ENCODE measurements around the gene PIM1. TPM values are rescaled to one million over a fixed set of nuclear protein-coding genes. Genes with fewer than 3 reads are reported as not detected.

Gene PIM1
- total RNA-seq, 2 experiments from 2014 or later, result 137 to 163 TPM

DNA sequence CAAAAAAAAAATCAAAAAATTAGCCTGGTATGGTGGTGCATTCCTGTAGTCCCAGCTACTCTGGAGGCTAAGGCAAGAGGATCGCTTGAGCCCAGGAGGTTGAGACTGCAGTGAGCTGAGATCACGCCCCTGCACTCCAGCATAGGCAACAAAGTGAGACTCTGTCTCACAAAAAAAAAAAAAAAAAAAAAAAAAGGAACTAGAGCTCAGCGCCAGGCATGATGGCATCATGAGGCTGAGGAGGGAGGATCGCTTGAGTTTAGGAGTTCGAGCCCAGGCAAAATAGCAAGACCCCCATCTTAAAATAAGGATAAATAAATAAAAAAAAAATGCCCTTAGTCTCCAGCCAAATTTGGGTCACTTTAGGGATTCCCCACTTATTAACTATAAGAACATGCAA is 40.4 kb upstream of the PIM1 start:
- POLR2A ChIA-PET, result interaction anchor here (0.6 kb wide), 1 partner anchor 94 kb away, joined by 3 read pairs; no protein-coding TSS in a partner anchor
- no peaks in the 10 kb centered on the region for H3K9me3 Mint-ChIP-seq (ENCODE audit: low read depth)
- H3K27me3 Mint-ChIP-seq, result peaks cover 2% of the 10 kb centered on the region
- no peaks in the 10 kb centered on the region for H3K36me3 Mint-ChIP-seq (ENCODE audit: low read depth)
- DNase-seq, result no peak
- intact Hi-C loops (cut with DNase I, micrococcal nuclease), result no loop called here
- CTCF ChIA-PET, result interaction anchor here (0.6 to 1.8 kb wide), 6 partner anchors 11 to 100 kb away, joined by 3 to 5 read pairs (median 4); no protein-coding TSS in a partner anchor
- no peak for ATAC-seq
- no peak overlapping the region for H3K4me3 Mint-ChIP-seq
- H3K27ac Mint-ChIP-seq, result no peak overlapping the region
- peaks cover 3% of the 10 kb centered on the region for H3K4me1 Mint-ChIP-seq

DNA sequence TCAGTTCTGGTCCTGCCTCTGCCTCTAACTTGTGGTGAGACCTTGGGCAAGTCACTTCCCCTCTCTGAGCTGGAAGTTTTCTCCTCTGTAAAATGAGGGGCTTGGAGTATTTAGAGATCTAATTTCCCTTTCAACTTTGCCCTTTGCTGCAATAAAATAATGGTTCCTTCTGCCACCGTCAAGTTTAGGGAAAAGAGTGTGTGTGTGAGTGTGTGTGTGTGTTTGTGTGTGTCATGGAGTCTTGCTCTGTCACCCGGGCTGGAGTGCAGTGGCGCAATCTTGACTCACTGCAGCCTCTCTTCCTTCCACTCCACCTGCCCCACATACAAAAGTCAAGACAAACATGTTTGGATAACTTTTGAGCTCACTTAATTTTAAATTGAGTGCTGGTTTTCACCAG is 39.2 kb upstream of the PIM1 start:
- POLR2A ChIA-PET, result no interaction called here
- no peak overlapping the region for H3K4me3 Mint-ChIP-seq

DNA sequence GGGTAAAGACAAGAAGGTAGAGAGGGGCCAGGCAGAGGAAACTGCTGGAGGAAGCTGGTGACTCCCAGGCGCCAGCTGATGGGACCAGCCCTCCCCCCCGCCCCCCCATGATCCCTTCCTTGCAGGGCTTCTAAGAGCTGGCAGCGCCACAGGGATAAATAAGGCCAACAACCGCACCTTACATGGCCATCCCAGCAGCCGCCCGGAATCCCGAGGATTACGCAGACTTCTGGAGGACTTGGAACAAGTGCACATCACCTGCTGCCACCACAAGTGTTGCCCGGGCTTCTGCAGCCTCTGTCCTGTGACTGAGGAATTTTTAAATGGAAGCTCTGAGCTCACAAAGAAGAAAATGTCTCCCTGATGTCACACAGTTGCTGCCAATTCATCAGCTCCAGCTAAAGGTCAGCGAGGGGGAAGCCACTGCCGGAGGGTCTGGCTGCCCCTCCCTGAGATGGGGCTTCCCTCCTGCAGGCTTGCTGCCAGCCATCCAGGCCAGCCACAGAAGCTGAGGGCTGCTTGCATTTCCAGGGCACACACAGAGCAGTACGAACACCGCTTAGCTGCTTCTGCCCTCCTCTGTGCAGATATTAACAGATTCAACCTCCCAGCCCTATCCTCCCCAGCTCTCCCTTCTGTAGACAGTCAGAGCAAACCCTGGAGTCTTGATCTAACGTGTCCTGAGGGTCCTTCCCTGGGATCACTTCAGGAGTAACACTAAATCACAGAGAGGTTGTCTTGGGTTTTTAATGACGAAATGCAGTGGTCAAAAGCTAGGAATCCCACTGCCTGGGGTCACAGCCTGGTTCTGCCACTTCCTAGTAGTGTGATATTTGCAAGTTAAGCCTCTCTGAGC is 38.6 kb upstream of the PIM1 start:
- DNase-seq (no peak), ATAC-seq (no peak)
- CTCF ChIA-PET, result interaction anchor here (0.7 to 1.6 kb wide), 6 partner anchors 42 to 366 kb away, joined by 3 to 5 read pairs (median 4); no protein-coding TSS in a partner anchor
- intact Hi-C loops (cut with DNase I, micrococcal nuclease), result no loop called here
- POLR2A ChIA-PET, result no interaction called here
- no peak overlapping the region for H3K27ac Mint-ChIP-seq
- no peaks in the 10 kb centered on the region for H3K9me3 Mint-ChIP-seq (ENCODE audit: low read depth)
- peaks cover 11% of the 10 kb centered on the region for H3K4me1 Mint-ChIP-seq
- no peaks in the 10 kb centered on the region for H3K36me3 Mint-ChIP-seq (ENCODE audit: low read depth)
- H3K4me3 Mint-ChIP-seq, result no peak overlapping the region
- peaks cover under 1% of the 10 kb centered on the region for H3K27me3 Mint-ChIP-seq

More for the DNA sequence above, 39.2 kb upstream of the PIM1 start:
- ATAC-seq (no peak), DNase-seq (peak; percentile 15)
- CTCF ChIA-PET, result interaction anchor here (0.8 to 1.6 kb wide), 5 partner anchors 42 to 113 kb away, joined by 3 to 4 read pairs (median 4); no protein-coding TSS in a partner anchor
- intact Hi-C loops (cut with DNase I, micrococcal nuclease), result no loop called here
- H3K27ac Mint-ChIP-seq, result no peak overlapping the region
- H3K36me3 Mint-ChIP-seq (ENCODE audit: low read depth), result no peaks in the 10 kb centered on the region
- H3K4me1 Mint-ChIP-seq, result peaks cover 8% of the 10 kb centered on the region
- no peaks in the 10 kb centered on the region for H3K9me3 Mint-ChIP-seq (ENCODE audit: low read depth)
- H3K27me3 Mint-ChIP-seq, result peaks cover 2% of the 10 kb centered on the region

DNA sequence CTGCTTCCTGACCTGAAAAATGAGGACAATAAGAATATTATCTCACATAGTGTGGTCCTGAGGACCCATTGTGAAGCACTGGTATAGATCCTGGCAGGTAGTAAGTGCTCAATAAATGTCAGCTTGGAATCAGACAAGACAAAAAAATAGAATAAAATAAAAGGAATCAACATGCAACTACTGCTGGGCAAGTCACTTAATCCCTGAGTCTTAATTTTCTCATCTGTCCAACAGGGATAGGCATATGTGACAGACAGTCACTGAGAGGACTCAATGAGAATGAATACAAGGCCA is 38.0 kb upstream of the PIM1 start:
- no peak for ATAC-seq
- Mint-ChIP-seq H3K27me3 (no peaks in the 10 kb centered on the region), H3K4me3 (no peak overlapping the region), H3K36me3 (ENCODE audit: low read depth) (no peaks in the 10 kb centered on the region), H3K27ac (no peak overlapping the region), H3K4me1 (peaks cover 15% of the 10 kb centered on the region), H3K9me3 (ENCODE audit: low read depth) (no peaks in the 10 kb centered on the region)
- CTCF ChIA-PET, result interaction anchor here (0.8 to 0.9 kb wide), 2 partner anchors 81 to 366 kb away, joined by 3 to 5 read pairs; no protein-coding TSS in a partner anchor
- POLR2A ChIA-PET, result no interaction called here
- no peak for DNase-seq
- intact Hi-C loops (cut with DNase I, micrococcal nuclease), result no loop called here

DNA sequence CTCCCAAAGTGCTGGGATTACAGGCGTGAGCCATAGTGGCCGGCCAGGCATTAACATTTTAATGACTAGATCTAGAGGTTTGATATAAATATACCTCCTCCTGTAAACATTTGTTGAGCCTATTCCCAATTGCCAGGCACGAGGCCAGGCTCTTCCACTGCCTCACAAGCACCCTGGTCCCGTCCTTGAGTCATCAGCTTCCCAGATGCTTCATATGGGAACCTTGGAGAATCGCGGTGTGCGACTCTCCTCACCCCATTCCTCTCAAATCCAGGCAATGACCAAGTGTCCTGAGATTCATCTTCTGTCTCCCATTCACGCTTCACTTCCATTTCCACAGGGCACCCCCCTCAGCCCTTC is 35.9 kb upstream of the PIM1 start:
- ChIA-PET POLR2A (no interaction called here), CTCF (interaction anchor here (0.6 kb wide), 4 partner anchors 13 to 187 kb away, joined by 3 to 5 read pairs (median 3); no protein-coding TSS in a partner anchor)
- Mint-ChIP-seq H3K27me3 (no peaks in the 10 kb centered on the region), H3K4me3 (no peak overlapping the region), H3K4me1 (peaks cover 33% of the 10 kb centered on the region), H3K27ac (peak overlapping the region; percentile 56), H3K36me3 (ENCODE audit: low read depth) (no peaks in the 10 kb centered on the region), H3K9me3 (ENCODE audit: low read depth) (no peaks in the 10 kb centered on the region)
- DNase-seq (no peak), ATAC-seq (no peak)
- intact Hi-C loops (cut with DNase I, micrococcal nuclease), result no loop called here

DNA sequence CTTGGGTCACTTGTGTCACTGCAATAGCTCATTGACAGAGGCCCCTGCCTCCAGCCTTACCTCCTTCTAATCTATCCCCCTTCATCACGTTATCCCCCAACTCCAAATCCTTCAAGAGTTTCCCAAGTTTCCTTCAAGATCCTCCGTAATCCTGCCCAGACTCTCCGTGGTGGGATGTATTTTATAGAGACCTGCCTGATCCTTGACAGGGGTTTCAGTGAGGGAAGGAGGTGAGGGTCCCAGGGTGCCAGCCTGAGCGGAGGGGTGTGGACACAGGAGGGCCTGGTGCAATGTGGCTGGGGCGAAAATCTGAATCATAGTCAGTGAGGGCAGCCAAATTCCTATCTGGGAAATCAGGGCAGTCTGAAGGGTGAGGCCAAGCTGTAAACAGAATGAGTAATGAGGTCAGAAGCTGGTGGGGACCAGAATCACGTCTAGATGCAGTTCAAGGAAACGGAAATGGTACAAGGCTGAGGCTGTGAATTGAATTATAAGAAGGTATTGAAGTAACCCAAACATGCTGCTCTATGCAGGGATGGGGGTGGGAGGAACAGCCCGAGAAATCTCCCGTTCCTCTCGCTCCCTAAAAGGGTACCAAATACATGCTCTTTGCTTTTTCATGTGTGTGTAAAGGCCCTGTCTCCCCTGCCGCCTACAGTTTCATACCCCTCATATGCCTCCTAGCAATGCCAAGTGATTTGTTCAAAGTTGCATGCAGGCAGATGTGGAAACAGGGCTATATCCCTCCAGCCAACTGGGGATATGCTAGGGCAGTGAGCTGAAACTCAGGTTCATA is 35.4 kb upstream of the PIM1 start:
- ChIA-PET CTCF (interaction anchor here (0.6 kb wide), 3 partner anchors 13 to 105 kb away, joined by 3 to 5 read pairs (median 3); no protein-coding TSS in a partner anchor), POLR2A (interaction anchor here (0.6 kb wide), 1 partner anchor 9 kb away, joined by 3 read pairs; no protein-coding TSS in a partner anchor)
- intact Hi-C loops (cut with DNase I, micrococcal nuclease), result no loop called here
- no peaks in the 10 kb centered on the region for H3K36me3 Mint-ChIP-seq (ENCODE audit: low read depth)
- H3K4me1 Mint-ChIP-seq, result peaks cover 33% of the 10 kb centered on the region
- H3K9me3 Mint-ChIP-seq (ENCODE audit: low read depth), result no peaks in the 10 kb centered on the region
- peak; percentile 36 for ATAC-seq
- H3K27ac Mint-ChIP-seq, result peak overlapping the region; percentile 56
- H3K4me3 Mint-ChIP-seq, result no peak overlapping the region
- DNase-seq, result peak; percentile 18
- H3K27me3 Mint-ChIP-seq, result no peaks in the 10 kb centered on the region

DNA sequence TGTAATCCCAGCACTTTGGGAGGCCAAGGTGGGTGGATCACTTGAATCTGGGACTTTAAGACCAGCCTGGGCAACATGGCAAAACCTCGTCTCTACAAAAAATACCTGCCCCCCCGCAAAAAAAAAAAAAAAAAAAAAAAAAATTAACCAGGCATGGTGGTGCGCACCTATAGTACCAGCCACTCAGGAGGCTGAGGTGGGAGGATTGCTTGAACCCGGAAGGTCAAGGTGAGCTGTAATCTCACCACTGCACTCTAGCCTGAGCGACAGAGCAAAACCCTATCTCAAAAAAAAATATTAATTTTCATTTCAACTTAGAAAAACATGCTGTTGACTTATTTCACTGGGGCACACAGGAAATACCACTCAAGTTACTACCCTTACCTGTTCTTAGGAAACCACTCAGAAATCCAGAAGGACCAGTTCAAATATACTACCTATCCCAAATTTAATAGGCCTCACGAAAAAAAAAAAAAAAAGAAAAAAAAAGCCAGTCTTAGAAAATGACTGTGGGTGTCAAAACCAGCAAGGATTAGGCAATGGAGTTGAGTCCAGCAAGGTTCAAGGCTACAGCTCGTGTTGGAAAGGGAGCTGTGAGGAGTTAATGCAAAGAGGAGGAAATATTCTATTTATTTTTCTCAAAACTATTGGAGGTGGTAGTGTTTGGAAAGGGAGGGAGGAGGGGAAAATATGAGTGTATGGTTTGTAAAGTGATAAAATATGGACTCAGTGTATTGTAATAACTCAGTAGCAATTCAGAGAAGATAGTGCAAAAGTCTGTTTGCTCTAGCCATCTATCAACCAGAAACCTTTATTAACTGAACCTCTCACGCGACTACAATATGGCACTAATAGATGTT is 33.9 kb upstream of the PIM1 start:
- no peaks in the 10 kb centered on the region for H3K9me3 Mint-ChIP-seq (ENCODE audit: low read depth)
- no peaks in the 10 kb centered on the region for H3K27me3 Mint-ChIP-seq
- no peak overlapping the region for H3K4me3 Mint-ChIP-seq
- no peaks in the 10 kb centered on the region for H3K36me3 Mint-ChIP-seq (ENCODE audit: low read depth)
- ChIA-PET POLR2A (interaction anchor here (0.7 to 1.8 kb wide), 2 partner anchors 35 to 527 kb away, joined by 3 to 6 read pairs; no protein-coding TSS in a partner anchor), CTCF (interaction anchor here (0.6 to 1.6 kb wide), 6 partner anchors 13 to 543 kb away, joined by 3 to 6 read pairs (median 3); no protein-coding TSS in a partner anchor)
- ATAC-seq (no peak), DNase-seq (no peak)
- H3K27ac Mint-ChIP-seq, result no peak overlapping the region
- intact Hi-C loops (cut with DNase I, micrococcal nuclease), result loop anchor here (2.0 kb wide), 3 partner anchors 19 to 33 kb away; no protein-coding TSS in a partner anchor
- H3K4me1 Mint-ChIP-seq, result peaks cover 34% of the 10 kb centered on the region

DNA sequence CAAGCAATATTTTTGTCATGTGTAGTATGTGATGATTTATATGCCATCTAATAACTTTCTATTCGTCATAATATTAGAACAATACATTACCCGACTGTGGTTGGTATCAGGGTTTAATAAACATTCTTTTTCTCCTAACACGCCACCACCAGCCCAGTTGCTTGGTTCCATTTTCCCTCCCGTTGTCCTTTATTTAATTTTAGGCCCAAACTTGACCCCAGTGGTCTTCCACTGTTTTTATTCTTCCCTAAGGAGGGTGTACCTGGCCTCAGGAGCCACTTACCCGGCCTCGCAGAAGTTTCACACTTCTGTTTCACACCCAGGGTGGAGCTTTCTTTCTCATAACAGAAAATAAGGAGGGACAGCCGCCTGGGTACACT is 33.1 kb upstream of the PIM1 start:
- no peak for DNase-seq
- H3K4me1 Mint-ChIP-seq, result peaks cover 40% of the 10 kb centered on the region
- H3K9me3 Mint-ChIP-seq (ENCODE audit: low read depth), result no peaks in the 10 kb centered on the region
- H3K36me3 Mint-ChIP-seq (ENCODE audit: low read depth), result no peaks in the 10 kb centered on the region
- ChIA-PET CTCF (interaction anchor here (0.6 to 1.6 kb wide), 7 partner anchors 12 to 544 kb away, joined by 3 to 6 read pairs (median 3); no protein-coding TSS in a partner anchor), POLR2A (interaction anchor here (0.7 to 1.8 kb wide), 2 partner anchors 17 to 34 kb away, joined by 3 to 6 read pairs; no protein-coding TSS in a partner anchor)
- peak overlapping the region; percentile 94 for H3K27ac Mint-ChIP-seq
- ATAC-seq, result no peak
- H3K27me3 Mint-ChIP-seq, result no peaks in the 10 kb centered on the region
- intact Hi-C loops (cut with DNase I, micrococcal nuclease), result loop anchor here (1.0 to 2.0 kb wide), 6 partner anchors 18 to 34 kb away; no protein-coding TSS in a partner anchor
- H3K4me3 Mint-ChIP-seq, result peak overlapping the region; percentile 43

DNA sequence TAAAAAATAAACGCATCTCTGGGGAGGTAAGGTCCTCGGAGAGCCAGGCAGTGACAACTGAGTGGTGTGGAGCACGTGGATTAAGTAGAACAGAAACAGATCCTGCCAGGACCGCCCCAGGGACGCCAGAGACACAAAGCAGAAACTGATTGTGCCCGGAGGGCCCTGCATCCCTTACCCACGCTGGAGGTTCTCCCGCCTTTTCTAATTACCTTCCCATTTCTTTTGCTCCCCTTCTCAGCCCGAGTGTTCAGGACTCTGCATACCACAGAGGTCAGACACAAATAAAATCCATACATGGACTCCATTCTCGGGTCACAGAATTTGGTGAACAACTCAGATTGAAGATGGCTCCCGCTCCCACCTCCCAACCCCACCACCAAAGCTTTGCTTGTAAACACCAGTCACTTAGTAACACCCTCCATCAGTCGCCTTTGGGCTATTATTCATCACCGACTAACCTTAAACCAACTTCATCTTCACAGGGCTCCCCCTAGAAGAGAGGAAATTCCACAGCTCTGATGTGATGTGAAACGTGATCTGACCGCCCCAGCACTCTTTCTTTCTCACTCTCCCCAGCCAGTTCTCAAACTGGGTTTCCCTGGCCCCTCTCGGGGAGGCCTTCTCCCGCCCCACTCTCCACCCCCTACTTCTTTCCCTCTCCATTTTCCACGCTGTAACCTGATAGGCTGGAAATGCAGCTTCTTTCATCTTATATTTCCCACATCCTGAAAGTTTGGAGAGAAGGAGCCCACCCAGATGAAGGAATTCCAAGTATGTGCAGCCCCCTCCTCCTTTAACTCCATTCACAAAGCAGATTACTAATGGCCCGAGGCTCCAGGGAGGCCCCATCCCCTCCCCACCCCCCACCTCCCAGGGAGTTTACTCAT is 32.5 kb upstream of the PIM1 start:
- peaks cover 46% of the 10 kb centered on the region for H3K4me1 Mint-ChIP-seq
- H3K9me3 Mint-ChIP-seq (ENCODE audit: low read depth), result no peaks in the 10 kb centered on the region
- peak overlapping the region; percentile 43 for H3K4me3 Mint-ChIP-seq
- peak overlapping the region; percentile 94 for H3K27ac Mint-ChIP-seq
- H3K27me3 Mint-ChIP-seq, result no peaks in the 10 kb centered on the region
- H3K36me3 Mint-ChIP-seq (ENCODE audit: low read depth), result no peaks in the 10 kb centered on the region
- ChIA-PET CTCF (interaction anchor here (0.6 to 1.6 kb wide), 6 partner anchors 11 to 544 kb away, joined by 3 to 6 read pairs (median 3); no protein-coding TSS in a partner anchor), POLR2A (interaction anchor here (0.7 to 1.8 kb wide), 3 partner anchors 17 to 89 kb away, joined by 3 to 6 read pairs (median 6); no protein-coding TSS in a partner anchor)
- ATAC-seq, result peak; percentile 82
- peak; percentile 71 for DNase-seq
- intact Hi-C loops (cut with DNase I, micrococcal nuclease), result loop anchor here (1.0 to 2.0 kb wide), 7 partner anchors 17 to 35 kb away; no protein-coding TSS in a partner anchor

DNA sequence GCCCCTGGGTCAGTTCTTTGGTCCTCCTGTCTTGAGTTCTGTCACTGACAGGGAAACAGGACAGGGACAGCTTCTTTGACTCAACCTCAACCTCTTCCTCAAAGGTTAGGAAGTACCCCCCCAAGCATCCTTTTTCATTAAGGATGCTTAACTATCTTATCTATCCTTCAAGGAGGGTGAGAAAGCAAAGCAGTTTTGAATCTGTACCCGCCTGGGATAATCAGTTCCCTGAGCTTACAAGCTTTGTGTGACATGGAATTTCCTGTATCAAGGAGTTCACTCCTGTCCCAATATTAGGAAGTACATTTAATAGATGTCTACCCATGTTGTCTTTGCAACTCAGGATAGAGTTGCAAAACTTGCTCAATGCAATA is 31.1 kb upstream of the PIM1 start:
- DNase-seq (no peak), ATAC-seq (no peak)
- Mint-ChIP-seq H3K4me3 (no peak overlapping the region), H3K36me3 (ENCODE audit: low read depth) (no peaks in the 10 kb centered on the region), H3K27me3 (no peaks in the 10 kb centered on the region), H3K9me3 (ENCODE audit: low read depth) (no peaks in the 10 kb centered on the region), H3K27ac (no peak overlapping the region), H3K4me1 (peaks cover 52% of the 10 kb centered on the region)
- intact Hi-C loops (cut with DNase I, micrococcal nuclease), result loop anchor here in 1 of 2 experiments (2.0 kb wide), 1 partner anchor 30 kb away; no protein-coding TSS in a partner anchor
- CTCF ChIA-PET, result interaction anchor here (0.6 kb wide), 1 partner anchor 14 kb away, joined by 3 read pairs; no protein-coding TSS in a partner anchor
- POLR2A ChIA-PET, result interaction anchor here (0.6 to 1.8 kb wide), 2 partner anchors 14 to 90 kb away, joined by 6 to 7 read pairs; no protein-coding TSS in a partner anchor
